Karpas-422 (cell line): ENCODE measurements around the gene SLC26A8. TPM values are rescaled to one million over a fixed set of nuclear protein-coding genes. Genes with fewer than 3 reads are reported as not detected.
"Not testable (repeated sequence)": the region's sequence is repeated elsewhere in the genome, so short reads cannot be mapped to it uniquely, and the experiment has no call there.

ENCODE experiments used
- DNase-seq: peaks from one replicate; pipeline ENCODE4 v3.0.0-alpha.2; 2015
- H2AFZ ChIP-seq: fragments of 200-600 bp; sonication (generic); 2 replicates; pipeline ENCODE4 v1.6.1; 2014; ENCODE audit warnings: antibody characterized with exemption, low read length, mixed read lengths
- H3K27ac ChIP-seq: fragments of 200-600 bp; sonication (generic); 2 replicates; pipeline ENCODE4 v1.5.1; 2014; ENCODE audit warnings: mild to moderate bottlenecking, low read length, moderate library complexity
- H3K27me3 ChIP-seq: fragments of 200-600 bp; sonication (generic); 2 replicates; pipeline ENCODE4 v1.6.1; 2014; ENCODE audit warnings: low read length, mixed read lengths
- H3K36me3 ChIP-seq: fragments of 200-600 bp; sonication (generic); 2 replicates; pipeline ENCODE4 v1.6.1; 2014; ENCODE audit warnings: low read length, mixed read lengths; ENCODE audit not compliant: insufficient read depth
- H3K4me1 ChIP-seq: fragments of 200-600 bp; sonication (generic); 2 replicates; pipeline ENCODE4 v1.6.1; 2014; ENCODE audit warnings: mild to moderate bottlenecking, low read length, mixed read lengths
- H3K4me2 ChIP-seq: fragments of 200-600 bp; sonication (generic); 2 replicates; pipeline ENCODE4 v1.6.1; 2014; ENCODE audit warnings: low read length, low read depth, mild to moderate bottlenecking; ENCODE audit not compliant: poor library complexity, severe bottlenecking
- H3K4me3 ChIP-seq: fragments of 200-600 bp; sonication (generic); 2 replicates; pipeline ENCODE4 v1.5.1; 2014; ENCODE audit warnings: mild to moderate bottlenecking, antibody characterized with exemption, low read length, mixed read lengths
- H3K79me2 ChIP-seq: fragments of 200-600 bp; sonication (generic); 2 replicates; pipeline ENCODE4 v1.6.1; 2014; ENCODE audit warnings: mild to moderate bottlenecking, low read length, mixed read lengths
- H3K9ac ChIP-seq: fragments of 200-600 bp; sonication (generic); 2 replicates; pipeline ENCODE4 v1.6.0; 2014; ENCODE audit warnings: low read length
- H3K9me2 ChIP-seq: fragments of 200-600 bp; sonication (generic), shearing (Covaris generic); replicated peaks from 2 replicates; pipeline ENCODE4 v1.6.0; 2014; ENCODE audit warnings: mild to moderate bottlenecking, low read length, moderate library complexity; ENCODE audit not compliant: insufficient read depth
- H3K9me3 ChIP-seq: fragments of 300-700, 200-600 bp; sonication (generic); 2 replicates; pipeline ENCODE4 v1.6.1; 2014; ENCODE audit warnings: low read length, mixed read lengths
- H4K20me1 ChIP-seq: fragments of 200-600 bp; sonication (generic); 2 replicates; pipeline ENCODE4 v1.6.1; 2014; ENCODE audit warnings: mild to moderate bottlenecking, antibody characterized with exemption, low read length, low read depth; ENCODE audit not compliant: insufficient read depth
- total RNA-seq: library from RNA; depleted of rRNA; stranded (reverse); fragments of >200 nt; shearing (Covaris generic); gene quantifications from 2 replicates; pipeline ENCODE4 v1.2.3, GENCODE V29; 2014; ENCODE audit warnings: low replicate concordance

The SLC26A8 gene
- total RNA-seq, 1 experiment from 2014 or later = not detected

DNA sequence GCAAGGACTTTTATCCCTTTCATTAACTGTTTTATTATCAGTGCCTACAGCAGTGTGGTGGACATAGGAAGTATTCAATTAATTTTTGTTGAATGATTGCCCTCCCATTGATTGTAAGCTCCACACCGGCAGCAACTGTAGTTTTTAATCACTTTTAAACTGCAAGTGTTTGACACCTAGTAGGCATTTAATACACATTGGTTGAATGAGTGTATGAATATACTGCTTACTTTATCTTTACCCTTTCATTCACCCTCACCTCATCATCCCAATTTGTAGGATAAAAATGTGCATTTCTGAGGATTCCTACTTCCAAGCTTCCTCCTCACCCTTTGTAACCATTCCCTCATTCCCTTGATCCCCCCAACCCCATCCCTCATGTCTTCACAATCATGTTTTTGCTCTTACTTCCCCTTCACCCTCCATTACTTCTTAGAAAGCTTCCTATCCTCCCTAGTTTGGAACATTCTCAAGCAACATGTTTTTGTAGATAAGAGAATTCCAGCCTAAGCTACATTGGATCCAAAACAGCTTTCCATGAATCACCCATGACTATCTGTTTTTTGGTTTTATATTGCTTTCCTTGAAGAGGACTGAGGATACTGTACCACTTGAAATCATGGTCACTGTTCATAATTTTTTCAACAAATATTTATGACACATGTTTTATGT is 955 bp upstream of the SLC26A8 start:
- Histone ChIP-seq H3K9me2 (no peaks in the 10 kb centered on the region), H3K27me3 (no peaks in the 10 kb centered on the region), H3K4me3 (no peak overlapping the region), H4K20me1 (peaks cover 4% of the 10 kb centered on the region; the same call in 1 of the 2 replicates), H3K9me3 (no peaks in the 10 kb centered on the region), H3K4me2 (no peak overlapping the region), H3K27ac (no peak overlapping the region), H3K4me1 (peaks cover 10% of the 10 kb centered on the region), H3K79me2 (peaks cover 28% of the 10 kb centered on the region), H3K36me3 (no peaks in the 10 kb centered on the region), H3K9ac (no peak overlapping the region), H2AFZ (no peak overlapping the region)
- no peak for DNase-seq

DNA sequence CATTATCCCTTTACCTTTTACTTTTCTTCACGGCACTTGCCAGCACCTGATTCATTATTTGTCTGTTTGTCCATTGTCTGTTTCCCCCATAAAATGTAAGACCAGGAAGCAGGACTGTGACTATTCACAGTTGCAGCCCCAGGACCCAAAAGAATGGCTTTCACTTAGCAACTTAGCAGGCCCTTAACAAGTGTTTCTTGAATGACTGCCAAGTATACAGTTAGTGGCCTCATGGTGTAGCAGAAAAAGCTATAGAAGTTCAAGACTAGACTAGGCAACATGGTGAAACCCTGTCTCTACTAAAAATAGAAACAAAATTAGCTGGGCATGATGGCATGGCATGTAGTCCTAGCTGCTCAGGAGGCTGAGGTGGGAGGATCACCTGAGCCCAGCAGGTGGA is 4.3 kb downstream of the SLC26A8 start:
- H3K79me2 ChIP-seq = no peaks in the 10 kb centered on the region
- H3K36me3 ChIP-seq = no peaks in the 10 kb centered on the region
- no peaks in the 10 kb centered on the region for H3K9me2 ChIP-seq
- H3K4me3 ChIP-seq = no peak overlapping the region
- H3K4me2 ChIP-seq = no peak overlapping the region
- no peak overlapping the region for H2AFZ ChIP-seq
- no peak for DNase-seq
- H3K9me3 ChIP-seq = no peaks in the 10 kb centered on the region
- H3K9ac ChIP-seq = no peak overlapping the region
- no peaks in the 10 kb centered on the region for H4K20me1 ChIP-seq
- no peaks in the 10 kb centered on the region for H3K27me3 ChIP-seq
- no peaks in the 10 kb centered on the region for H3K4me1 ChIP-seq
- H3K27ac ChIP-seq = no peak overlapping the region

DNA sequence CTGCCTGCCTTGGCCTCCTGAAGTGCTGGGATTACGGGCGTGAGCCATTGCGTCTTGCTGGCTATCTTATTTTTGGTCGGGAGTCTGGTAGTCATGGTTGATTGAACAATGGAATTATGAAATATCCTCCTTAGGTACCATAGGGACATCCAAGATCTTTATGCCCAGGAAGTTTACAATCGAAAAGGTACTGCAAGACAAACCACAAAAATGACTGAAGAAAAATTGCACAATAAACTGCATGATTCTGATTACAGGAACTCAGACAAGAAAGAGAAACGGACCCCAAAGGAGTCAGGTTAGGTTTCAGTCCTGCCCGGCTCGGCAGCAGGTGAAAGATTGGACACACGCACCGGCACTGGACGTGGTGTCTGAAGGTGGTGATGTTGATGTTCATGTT is 5.3 kb downstream of the SLC26A8 start:
- Histone ChIP-seq H3K27me3 (no peaks in the 10 kb centered on the region), H3K9me3 (no peaks in the 10 kb centered on the region), H3K4me3 (no peak overlapping the region), H3K4me2 (no peak overlapping the region), H3K9ac (no peak overlapping the region), H3K4me1 (no peaks in the 10 kb centered on the region), H3K79me2 (no peaks in the 10 kb centered on the region), H3K27ac (no peak overlapping the region), H3K9me2 (no peaks in the 10 kb centered on the region), H4K20me1 (no peaks in the 10 kb centered on the region), H2AFZ (no peak overlapping the region), H3K36me3 (no peaks in the 10 kb centered on the region)
- no peak for DNase-seq

DNA sequence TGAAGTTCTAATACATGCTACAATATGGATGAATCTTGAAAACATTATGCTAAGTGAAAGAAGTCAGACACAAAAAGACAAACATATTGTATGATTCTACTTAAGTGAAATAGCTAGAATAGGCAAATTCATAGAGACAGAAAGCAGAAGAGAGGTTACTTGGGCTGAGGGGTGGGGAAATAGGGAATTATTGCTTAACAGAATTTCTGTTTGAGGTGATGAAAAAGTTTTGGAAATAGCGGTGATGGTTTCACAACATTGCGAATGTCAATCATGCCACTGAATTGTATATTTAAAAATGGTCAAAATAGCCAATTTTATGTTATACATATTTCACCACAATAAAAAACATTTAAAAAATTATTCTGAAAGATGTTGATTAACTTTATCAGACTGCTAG is 6.1 kb downstream of the SLC26A8 start:
- H3K4me3 ChIP-seq = no peak overlapping the region
- H3K4me1 ChIP-seq = no peaks in the 10 kb centered on the region
- H4K20me1 ChIP-seq = no peaks in the 10 kb centered on the region
- H3K9ac ChIP-seq = no peak overlapping the region
- H2AFZ ChIP-seq = no peak overlapping the region
- no peaks in the 10 kb centered on the region for H3K79me2 ChIP-seq
- H3K9me3 ChIP-seq = no peaks in the 10 kb centered on the region
- H3K9me2 ChIP-seq = no peaks in the 10 kb centered on the region
- H3K27me3 ChIP-seq = no peaks in the 10 kb centered on the region
- H3K4me2 ChIP-seq = no peak overlapping the region
- H3K36me3 ChIP-seq = no peaks in the 10 kb centered on the region
- no peak overlapping the region for H3K27ac ChIP-seq
- DNase-seq = no peak

DNA sequence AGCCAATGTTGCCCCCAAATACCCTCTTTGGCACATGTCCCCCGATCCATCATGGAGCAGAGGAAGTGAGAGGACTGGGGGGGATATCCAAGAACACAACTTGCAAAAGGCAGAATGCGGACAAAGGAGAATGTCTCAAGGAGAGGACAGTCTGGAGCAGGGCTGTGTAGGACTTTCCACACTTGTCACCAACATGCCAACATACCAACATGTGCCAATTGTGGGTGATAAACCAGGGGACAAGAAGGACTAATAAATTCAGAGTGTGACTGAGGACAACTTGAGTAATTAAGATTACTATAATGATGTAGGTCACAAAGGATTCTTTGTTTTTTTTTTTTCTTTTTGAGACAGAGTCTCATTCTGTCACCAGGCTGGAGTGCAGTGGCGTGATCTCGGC is 8.8 kb downstream of the SLC26A8 start:
- no peak overlapping the region for H3K4me2 ChIP-seq
- no peaks in the 10 kb centered on the region for H3K79me2 ChIP-seq
- H3K9ac ChIP-seq = no peak overlapping the region
- no peaks in the 10 kb centered on the region for H3K36me3 ChIP-seq
- H3K9me3 ChIP-seq = no peaks in the 10 kb centered on the region
- DNase-seq = no peak
- H4K20me1 ChIP-seq = no peaks in the 10 kb centered on the region
- H3K4me1 ChIP-seq = no peaks in the 10 kb centered on the region
- no peaks in the 10 kb centered on the region for H3K9me2 ChIP-seq
- no peak overlapping the region for H3K27ac ChIP-seq
- no peak overlapping the region for H2AFZ ChIP-seq
- no peaks in the 10 kb centered on the region for H3K27me3 ChIP-seq
- no peak overlapping the region for H3K4me3 ChIP-seq

- no peaks in the 10 kb centered on the region for H3K9me2 ChIP-seq
- no peaks in the 10 kb centered on the region for H3K4me1 ChIP-seq
- H3K9me3 ChIP-seq = no peaks in the 10 kb centered on the region
- no peak overlapping the region for H3K27ac ChIP-seq
- H3K79me2 ChIP-seq = no peaks in the 10 kb centered on the region
- no peaks in the 10 kb centered on the region for H4K20me1 ChIP-seq
- no peak overlapping the region for H3K9ac ChIP-seq
- no peak overlapping the region for H3K4me3 ChIP-seq
- no peak overlapping the region for H2AFZ ChIP-seq
- no peaks in the 10 kb centered on the region; the same call in 1 of the 2 replicates for H3K27me3 ChIP-seq
- no peak for DNase-seq
- no peak overlapping the region for H3K4me2 ChIP-seq
- H3K36me3 ChIP-seq = no peaks in the 10 kb centered on the region
Measured at GRCh38 chr6:36000451-36000850, 24.0 kb downstream of the SLC26A8 start.

- Histone ChIP-seq H3K4me2 (no peak overlapping the region), H3K9ac (no peak overlapping the region), H3K9me3 (no peaks in the 10 kb centered on the region), H3K36me3 (no peaks in the 10 kb centered on the region), H2AFZ (no peak overlapping the region), H3K27me3 (0 out of 2 replicates have a peak, but pooled peaks cover 3% of the 10 kb centered on the region), H3K4me1 (no peaks in the 10 kb centered on the region), H4K20me1 (no peaks in the 10 kb centered on the region), H3K79me2 (no peaks in the 10 kb centered on the region), H3K9me2 (no peaks in the 10 kb centered on the region), H3K27ac (no peak overlapping the region), H3K4me3 (no peak overlapping the region)
- no peak for DNase-seq
Measured at GRCh38 chr6:35993150-35993549, 31.3 kb downstream of the SLC26A8 start.

DNA sequence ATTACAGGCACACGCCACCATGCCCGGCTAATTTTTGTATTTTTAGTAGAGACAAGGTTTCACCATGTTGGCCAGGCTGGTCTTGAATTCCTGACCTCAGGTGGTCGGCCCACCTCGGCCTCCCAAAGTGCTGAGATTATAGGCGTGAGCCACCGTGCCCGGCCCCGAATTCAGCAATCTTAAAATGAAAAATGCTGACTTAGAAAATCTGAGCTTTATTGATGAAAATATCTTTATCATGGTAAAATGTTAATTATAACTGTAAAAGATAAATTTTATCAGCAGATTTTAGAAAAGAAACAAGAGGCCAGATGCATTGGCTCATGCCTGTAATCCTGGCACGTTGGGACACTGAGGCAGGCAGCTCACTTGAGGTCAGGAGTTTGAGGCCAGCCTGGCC is 36.4 kb downstream of the SLC26A8 start:
- not testable (repeated sequence) for H3K36me3 ChIP-seq, H3K27me3 ChIP-seq, H3K79me2 ChIP-seq, H3K9ac ChIP-seq, H3K27ac ChIP-seq, DNase-seq, H3K4me2 ChIP-seq, H3K4me3 ChIP-seq, H3K4me1 ChIP-seq, H3K9me3 ChIP-seq, H4K20me1 ChIP-seq, H3K9me2 ChIP-seq, H2AFZ ChIP-seq
